Natural killer cell (primary cell): Measurements from ENCODE around the gene ARHGAP30. TPM values are rescaled to one million over a fixed set of nuclear protein-coding genes. Genes with fewer than 3 reads are reported as not detected.
A peak's percentile ranks its signal among the peaks of the same experiment; 100 is the strongest.

Experiments used
- ATAC-seq, 3 donors: fragments of 150-1000 bp in 2 of 3; fragments of 200-7000 bp in 1 of 3; cut with Tn5 transposase; 1 replicate in 1 of 3; 2 replicates in 2 of 3; pipeline ENCODE4 v1.10.0; 2021; ENCODE audit warnings: mild to moderate bottlenecking in 2 of 3, moderate library complexity in 2 of 3
- DNase-seq, 2 donors: peaks; one replicate each; pipeline versions ENCODE4 v3.0.0 to v3.0.0-alpha.2; 2013 to 2021; ENCODE audit warnings: mixed read lengths in 1 of 2
- H3K27ac ChIP-seq: one replicate; pipeline ENCODE4 v1.5.1; 2013; ENCODE audit warnings: mild to moderate bottlenecking, low read length
- H3K27me3 ChIP-seq: one replicate; pipeline ENCODE4 v1.6.1; 2013; ENCODE audit warnings: low read length; ENCODE audit not compliant: control insufficient read depth, insufficient read depth
- H3K36me3 ChIP-seq: one replicate; pipeline ENCODE4 v1.6.1; 2013; ENCODE audit warnings: low read length; ENCODE audit not compliant: control insufficient read depth, insufficient read depth
- H3K4me1 ChIP-seq: one replicate; pipeline ENCODE4 v1.6.1; 2013; ENCODE audit warnings: low read length; ENCODE audit not compliant: control insufficient read depth, insufficient read depth
- H3K4me3 ChIP-seq: one replicate; pipeline ENCODE4 v1.5.1; 2013; ENCODE audit warnings: low read length
- H3K9me3 ChIP-seq: one replicate; pipeline ENCODE4 v1.6.1; 2013; ENCODE audit warnings: low read length; ENCODE audit not compliant: control insufficient read depth, insufficient read depth
- H3K27ac Mint-ChIP-seq, 2 donors: one replicate each; pipeline ENCODE4 v1.8.0; 2022; ENCODE audit warnings: mild to moderate bottlenecking in 2 of 2, mixed read lengths in 2 of 2, moderate library complexity in 1 of 2
- H3K27me3 Mint-ChIP-seq, 2 donors: one replicate each; pipeline ENCODE4 v1.8.0; 2022; ENCODE audit warnings: low read depth in 2 of 2, mixed read lengths in 2 of 2
- H3K36me3 Mint-ChIP-seq: one replicate; pipeline ENCODE4 v1.8.0; 2022; ENCODE audit warnings: mixed read lengths
- H3K4me1 Mint-ChIP-seq, 2 donors: one replicate each; pipeline ENCODE4 v1.8.0; 2022; ENCODE audit warnings: mixed read lengths in 2 of 2
- H3K4me3 Mint-ChIP-seq: one replicate; pipeline ENCODE4 v1.8.0; 2022; ENCODE audit warnings: mild to moderate bottlenecking, moderate library complexity, mixed read lengths
- H3K9me3 Mint-ChIP-seq, 2 donors: one replicate each; pipeline ENCODE4 v1.8.0; 2022; ENCODE audit warnings: mixed read lengths in 2 of 2
- CTCF ChIP-seq: fragments of 200-600 bp; IDR thresholded peaks from one replicate; pipeline ENCODE4 v1.8.0; 2022; ENCODE audit warnings: antibody characterized with exemption
- WGBS: methylation state at CpG from one replicate; pipeline ENCODE4 v1.1.7; 2013; ENCODE audit warnings: missing lambda C conversion rate; ENCODE audit not compliant: insufficient coverage; 5-methylcytosine and 5-hydroxymethylcytosine counted together
- intact Hi-C: fragments of 100-400 bp; cut with micrococcal nuclease; formaldehyde crosslinking; loops from one replicate; pipeline ENCODE4 v1.14.2; 2022
- total RNA-seq, 4 donors: library from RNA; stranded (reverse); fragments of 120-200 nt in 1 of 4; gene quantifications; one replicate each; pipeline versions ENCODE4 v1.2.3 to v1.2.4, GENCODE V29; 2013 to 2022

ARHGAP30 gene
- total RNA-seq, 3 donors from 2014 or later (not counting 1 experiment from before 2014, with no cell fraction given): 246 to 310 (median 272) TPM

GRCh38 chr1:161048949-161049722 is 20.6 kb downstream of the ARHGAP30 start:
- intact Hi-C loops: no loop called here
- Histone ChIP-seq H3K4me3 (no peak overlapping the region), H3K36me3 (peaks cover 69% of the 10 kb centered on the region), H3K9me3 (no peaks in the 10 kb centered on the region), H3K4me1 (peaks cover 35% of the 10 kb centered on the region), H3K27ac (peak overlapping the region; percentile 30), H3K27me3 (no peaks in the 10 kb centered on the region)
- WGBS: 96% methylated on average over 3 of the region's 5 CpGs
- peaks cover 15% of the 10 kb centered on the region for H3K36me3 Mint-ChIP-seq
- DNase-seq (no peak), ATAC-seq (no peak)
- no peaks in the 10 kb centered on the region for H3K9me3 Mint-ChIP-seq
- peak overlapping the region; percentile 98 to 99 for H3K27ac Mint-ChIP-seq
- peaks cover 47 to 72% of the 10 kb centered on the region in 2 donors for H3K4me1 Mint-ChIP-seq
- H3K27me3 Mint-ChIP-seq: no peaks in the 10 kb centered on the region
- no peak overlapping the region for H3K4me3 Mint-ChIP-seq
- TF ChIP-seq CTCF: no peak

GRCh38 chr1:161047436-161048420 is 22.0 kb downstream of the ARHGAP30 start:
- H3K27me3 Mint-ChIP-seq: no peaks in the 10 kb centered on the region
- no peak for TF ChIP-seq CTCF
- peak overlapping the region; percentile 42 for H3K4me3 Mint-ChIP-seq
- ATAC-seq (no peak), DNase-seq (peak in 1 of 2 donors; percentile 12)
- no peaks in the 10 kb centered on the region for H3K27me3 ChIP-seq
- no peak overlapping the region for H3K4me3 ChIP-seq
- peaks cover 61% of the 10 kb centered on the region for H3K36me3 ChIP-seq
- H3K27ac Mint-ChIP-seq: peak overlapping the region; percentile 98 to 99
- peaks cover 44 to 69% of the 10 kb centered on the region in 2 donors for H3K4me1 Mint-ChIP-seq
- peaks cover 7% of the 10 kb centered on the region for H3K36me3 Mint-ChIP-seq
- no peaks in the 10 kb centered on the region for H3K9me3 ChIP-seq
- H3K27ac ChIP-seq: peak overlapping the region; percentile 88
- WGBS: 96% methylated on average over 18 of the region's 18 CpGs
- H3K9me3 Mint-ChIP-seq: no peaks in the 10 kb centered on the region
- H3K4me1 ChIP-seq: peaks cover 37% of the 10 kb centered on the region
- intact Hi-C loops: no loop called here

GRCh38 chr1:161046605-161047228 is 23.0 kb downstream of the ARHGAP30 start:
- no peaks in the 10 kb centered on the region for H3K27me3 ChIP-seq
- no peaks in the 10 kb centered on the region for H3K9me3 Mint-ChIP-seq
- peak overlapping the region; percentile 97 for H3K4me3 Mint-ChIP-seq
- intact Hi-C loops: no loop called here
- H3K4me1 Mint-ChIP-seq: peaks cover 38 to 70% of the 10 kb centered on the region in 2 donors
- H3K9me3 ChIP-seq: no peaks in the 10 kb centered on the region
- WGBS: 92% methylated on average over 1 of the region's 2 CpGs
- peak overlapping the region; percentile 88 for H3K27ac ChIP-seq
- DNase-seq (peak in 1 of 2 donors; percentile 44), ATAC-seq (no peak)
- H3K36me3 ChIP-seq: peaks cover 63% of the 10 kb centered on the region
- H3K4me3 ChIP-seq: peak overlapping the region; percentile 90
- H3K27me3 Mint-ChIP-seq: no peaks in the 10 kb centered on the region
- peaks cover 35% of the 10 kb centered on the region for H3K4me1 ChIP-seq
- peak overlapping the region; percentile 98 to 99 for H3K27ac Mint-ChIP-seq
- H3K36me3 Mint-ChIP-seq: peaks cover under 1% of the 10 kb centered on the region
- TF ChIP-seq CTCF: no peak
